Stimulated activated CD4-positive, alpha-beta T cell treated with anti-CD3 and anti-CD28 coated beads, Interleukin-2, amount 100 ng/mL, for 48 hours (primary cell): Measurements from ENCODE around the gene EML3.
"Not testable (repeated sequence)": the region's sequence is repeated elsewhere in the genome, so short reads cannot be mapped to it uniquely, and the experiment has no call there.

Experiments
- DNase-seq, 2 donors: peaks; one replicate each; pipeline ENCODE4 v3.0.0-alpha.2; 2020

EML3 gene

DNA sequence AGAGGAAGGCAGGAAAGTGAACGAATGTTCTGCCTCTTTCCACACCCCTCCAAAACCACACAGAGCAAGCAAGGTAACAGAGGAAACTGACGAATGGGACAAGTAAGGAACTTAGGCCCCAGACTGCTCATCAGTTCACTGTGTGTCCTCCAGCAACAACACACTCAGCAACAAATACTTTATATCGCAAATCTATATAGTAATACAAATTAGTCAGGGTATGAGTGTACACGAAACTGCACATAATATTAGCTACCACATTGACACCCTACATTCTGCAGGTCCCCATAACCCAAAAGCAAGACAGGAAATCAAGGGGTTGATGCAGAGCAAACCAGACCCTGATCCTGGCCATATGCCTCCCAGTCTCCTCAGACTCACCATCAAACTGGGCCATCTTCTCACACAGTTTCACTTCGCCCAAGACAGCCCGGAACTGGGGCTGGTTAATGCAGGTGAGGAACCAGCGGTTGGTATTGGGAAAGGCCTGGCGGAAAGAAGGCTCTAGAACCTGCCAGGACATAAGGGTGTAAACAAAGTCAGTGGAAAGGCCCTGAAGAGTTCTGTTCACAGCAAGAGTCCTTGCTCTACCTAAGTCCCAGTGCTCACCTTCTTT, 45.4 kb downstream of the EML3 start:
- no peak for DNase-seq

- no peak for DNase-seq
These were observed 46.3 kb downstream of the EML3 start for GRCh38 chr11:62566247-62566646.

GRCh38 chr11:62565100-62565802, 47.3 kb downstream of the EML3 start:
- DNase-seq, result no peak

GRCh38 chr11:62561677-62562230, 50.8 kb downstream of the EML3 start:
- DNase-seq, result not testable (repeated sequence)

DNA sequence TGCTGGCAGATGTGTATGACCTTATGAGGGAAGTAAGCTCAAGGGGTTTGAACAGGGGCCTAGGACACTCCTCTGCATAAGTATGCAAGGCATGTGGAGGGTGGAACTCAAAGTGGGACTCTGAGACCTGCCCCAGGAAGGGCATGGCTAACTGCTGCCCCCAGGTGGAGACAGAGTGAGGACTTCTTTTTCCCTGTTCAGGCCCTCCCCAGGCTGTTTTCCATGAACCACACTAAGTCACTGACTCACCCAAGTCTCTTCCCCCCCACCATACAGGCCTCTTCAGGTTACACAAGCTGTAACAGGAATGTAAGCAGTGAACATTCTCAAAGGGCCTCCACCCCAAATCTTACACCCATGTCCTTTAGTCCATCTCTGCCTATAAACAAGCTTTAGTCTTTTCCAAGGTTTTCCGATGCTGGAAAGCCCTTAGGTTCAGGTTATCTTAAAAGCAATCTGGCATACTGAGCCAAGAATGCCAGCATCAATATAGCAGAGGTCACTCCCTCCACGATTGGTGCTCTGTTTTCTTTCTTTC, 51.9 kb downstream of the EML3 start:
- peak; percentile 67 to 71 for DNase-seq

DNA sequence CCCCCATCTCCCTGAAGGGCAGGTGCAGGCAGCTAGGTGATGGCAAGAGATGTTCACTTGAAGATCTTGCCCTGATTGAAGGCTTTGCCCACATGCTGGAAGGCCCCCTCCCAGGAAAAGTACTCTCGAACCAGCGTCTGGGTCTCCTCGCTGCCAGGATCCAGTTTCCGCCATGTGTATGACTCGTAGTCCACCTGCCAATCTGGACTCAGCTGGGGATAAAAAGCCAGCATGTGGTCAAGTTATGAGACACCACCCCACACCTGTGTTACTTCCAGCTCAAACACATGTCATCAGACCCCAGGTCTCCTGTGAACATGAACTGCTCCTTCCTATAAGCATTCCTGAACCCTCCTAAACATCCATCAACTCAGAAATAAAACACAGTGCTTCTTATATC, 52.9 kb downstream of the EML3 start:
- not testable (repeated sequence) for DNase-seq

DNA sequence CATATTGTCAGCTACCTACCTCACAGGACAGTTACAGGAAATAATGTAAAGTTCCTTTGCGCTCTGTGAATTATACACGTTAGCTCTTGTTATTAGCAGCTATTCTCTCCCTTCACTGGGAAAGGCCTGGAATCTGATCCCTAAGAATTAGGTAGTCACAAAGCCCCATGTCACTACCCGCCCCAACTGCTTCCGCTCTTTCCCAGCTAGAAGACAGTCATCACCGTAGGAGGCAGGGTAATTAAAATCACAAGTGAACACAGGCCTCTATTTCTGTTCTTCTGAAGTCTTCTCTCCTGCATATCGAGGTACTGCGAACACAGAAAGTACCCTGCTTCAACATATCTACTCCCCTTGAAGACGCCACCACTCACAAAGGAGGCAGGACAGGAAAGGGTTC, 53.4 kb downstream of the EML3 start:
- no peak for DNase-seq

- DNase-seq, result no peak
These were observed 53.9 kb downstream of the EML3 start for GRCh38 chr11:62558669-62559068.

DNA sequence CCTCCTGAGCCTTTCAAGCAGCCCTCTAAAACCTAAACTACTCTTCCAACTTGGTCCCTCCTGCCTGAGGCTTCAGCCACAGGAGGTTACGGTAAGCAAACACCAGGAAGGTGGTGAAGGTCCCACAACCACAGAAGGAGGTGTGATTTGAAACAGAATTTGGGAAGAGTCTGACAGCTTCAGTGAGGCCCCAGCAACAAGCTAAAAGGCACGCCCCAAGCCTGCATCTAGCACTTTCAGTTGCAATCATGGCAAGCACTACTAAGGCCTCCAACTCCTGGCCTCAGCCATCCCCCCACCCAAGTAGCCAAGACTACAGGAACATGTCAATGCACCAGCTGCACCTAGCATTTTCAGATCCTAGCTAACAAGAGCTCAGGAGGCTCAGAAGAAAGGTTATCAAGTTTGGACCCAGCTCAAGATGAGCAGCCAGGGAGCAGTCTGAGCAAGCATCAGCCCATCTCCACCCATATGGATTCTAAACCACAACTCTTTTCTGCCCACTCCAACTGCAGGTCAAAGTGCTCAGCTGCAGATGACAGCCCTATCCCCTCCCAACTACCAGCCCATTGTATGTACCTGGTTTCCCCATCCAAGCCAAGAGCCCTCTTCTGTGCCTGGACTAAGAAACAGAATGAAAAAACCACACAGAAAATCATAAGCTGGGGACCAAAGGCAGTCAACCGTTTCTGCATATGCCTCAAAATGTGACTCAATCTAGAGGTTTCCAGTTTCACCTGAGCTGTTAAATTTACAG, 55.5 kb downstream of the EML3 start:
- DNase-seq, result no peak

DNA sequence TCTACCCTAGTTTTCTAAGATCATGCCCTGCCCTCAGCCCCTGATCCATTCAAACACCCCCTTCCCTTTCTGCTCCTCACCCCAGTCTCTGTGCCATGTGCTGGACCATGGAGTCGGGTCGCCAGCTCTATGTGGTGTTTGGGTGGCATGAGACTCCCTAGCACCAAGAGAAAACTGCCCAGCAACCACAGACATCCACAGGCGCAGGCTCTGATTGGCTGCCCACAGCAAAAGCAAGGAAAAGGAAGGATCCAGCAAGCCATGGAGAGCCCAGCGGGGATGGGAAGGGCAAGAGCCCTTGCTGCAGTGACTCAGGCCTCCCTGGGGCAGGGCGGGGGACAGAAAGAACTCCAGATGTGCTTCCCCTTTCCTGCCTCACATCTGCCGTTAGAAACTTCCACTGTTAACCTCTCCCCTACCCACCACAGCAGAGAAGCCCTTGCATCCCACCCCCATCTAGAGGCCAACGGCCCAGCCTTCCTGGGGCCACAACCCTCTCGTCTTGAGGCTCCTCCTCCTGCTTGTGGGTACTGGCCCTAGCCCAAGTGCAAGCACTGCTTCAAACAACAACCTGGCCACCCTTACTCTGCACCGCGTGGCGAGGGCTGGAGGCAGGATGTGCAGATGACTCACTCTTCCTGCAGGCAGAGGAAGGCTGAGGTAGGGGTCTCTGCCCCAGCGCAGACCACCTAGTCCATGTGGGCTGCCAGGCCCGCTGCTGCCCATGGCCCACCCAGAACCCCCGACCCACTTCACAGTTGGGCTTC, 56.3 kb downstream of the EML3 start:
- DNase-seq, result peak in 1 of 2 donors; percentile 70

DNA sequence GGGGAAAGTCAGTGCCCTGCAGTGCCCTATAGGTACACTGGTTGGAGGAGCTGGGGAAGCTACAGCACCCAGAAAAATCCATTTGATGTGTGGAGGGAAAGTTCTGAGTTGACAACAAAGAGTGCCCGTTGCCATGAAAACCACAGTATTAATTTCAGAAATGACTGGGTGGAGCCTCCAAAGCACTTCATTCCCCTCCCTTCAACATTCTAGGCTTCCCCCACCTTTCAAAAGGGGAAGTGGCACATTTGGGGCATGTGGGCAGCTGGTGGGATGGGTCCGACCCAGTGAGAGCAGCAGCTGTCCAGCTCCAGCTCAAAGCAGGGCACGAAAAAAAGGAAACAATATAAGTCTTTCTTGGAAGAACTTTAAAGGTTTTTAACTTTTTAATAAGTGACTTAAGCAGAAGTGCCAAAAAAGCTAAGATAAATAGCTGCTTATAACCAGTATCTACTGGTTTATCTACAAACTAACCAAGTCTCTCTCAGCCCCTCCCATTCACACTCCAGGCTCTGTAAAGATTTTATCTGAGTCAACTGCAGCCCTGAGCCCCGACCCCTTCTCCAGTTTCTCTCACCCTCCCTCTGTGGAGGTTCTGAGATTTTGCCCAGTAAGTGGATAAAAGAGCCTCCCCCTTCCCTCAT, 57.0 kb downstream of the EML3 start:
- DNase-seq, result no peak

DNA sequence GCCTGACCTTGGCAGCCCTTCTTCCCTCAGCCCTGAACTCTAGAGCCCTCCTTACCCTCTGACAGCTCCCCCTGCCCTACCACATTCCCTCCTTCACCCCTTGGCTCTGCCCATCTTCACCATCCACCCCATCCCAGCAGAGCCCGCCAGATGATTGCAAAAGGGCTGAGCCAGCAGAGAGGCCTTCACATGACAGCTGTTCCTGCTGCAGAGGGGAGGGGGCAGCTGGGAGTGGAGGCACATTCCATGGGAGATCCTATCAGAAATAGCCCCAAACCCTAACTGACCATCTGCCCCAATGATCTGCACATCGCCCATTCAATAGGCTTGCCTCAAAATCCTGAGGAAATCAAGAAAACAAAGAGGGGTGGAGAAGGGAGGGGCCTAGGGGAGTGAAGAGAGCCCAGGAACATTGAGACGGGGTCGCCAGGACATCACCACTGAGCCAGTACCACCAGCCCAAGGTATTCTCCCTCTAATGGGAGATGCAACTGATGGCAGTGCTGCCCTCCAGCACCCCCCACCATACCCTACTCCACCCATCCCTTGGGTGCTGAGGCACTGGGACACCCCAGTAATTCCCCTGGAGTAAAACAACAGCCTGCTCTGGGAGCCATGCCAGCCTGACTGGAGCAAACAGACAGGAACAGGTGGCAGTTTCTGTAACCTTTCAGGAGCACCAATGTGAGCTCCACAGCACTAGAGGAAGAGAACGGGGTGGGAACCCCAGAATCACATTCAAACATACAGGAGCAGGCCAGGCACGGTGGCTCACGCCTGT, 58.0 kb downstream of the EML3 start:
- DNase-seq, result no peak

DNA sequence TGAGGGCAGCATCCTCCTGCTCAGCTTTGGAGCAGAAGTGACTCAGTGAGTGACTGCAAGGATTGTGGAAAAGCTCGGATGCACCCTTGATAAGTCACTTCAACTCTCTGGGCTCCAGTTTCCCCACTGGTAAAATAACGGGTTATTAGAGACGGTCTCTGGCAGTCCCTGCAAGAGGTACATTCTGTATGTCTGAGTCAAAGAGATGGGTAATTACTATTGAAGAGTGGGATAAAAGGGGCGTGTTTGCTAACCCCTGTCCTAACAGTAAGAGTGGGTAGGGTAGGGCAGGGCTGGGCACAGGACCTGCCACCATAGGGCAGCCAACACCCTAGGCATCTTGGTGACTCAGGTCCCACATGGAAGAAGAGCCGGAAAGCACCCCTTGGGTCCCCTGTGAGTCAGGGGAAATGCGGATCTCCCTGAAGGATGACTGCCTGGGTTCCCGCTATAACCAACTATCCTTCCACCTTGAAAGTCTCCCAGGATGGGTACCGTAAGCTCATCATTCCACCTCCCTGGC, 58.7 kb downstream of the EML3 start:
- DNase-seq, result no peak

DNA sequence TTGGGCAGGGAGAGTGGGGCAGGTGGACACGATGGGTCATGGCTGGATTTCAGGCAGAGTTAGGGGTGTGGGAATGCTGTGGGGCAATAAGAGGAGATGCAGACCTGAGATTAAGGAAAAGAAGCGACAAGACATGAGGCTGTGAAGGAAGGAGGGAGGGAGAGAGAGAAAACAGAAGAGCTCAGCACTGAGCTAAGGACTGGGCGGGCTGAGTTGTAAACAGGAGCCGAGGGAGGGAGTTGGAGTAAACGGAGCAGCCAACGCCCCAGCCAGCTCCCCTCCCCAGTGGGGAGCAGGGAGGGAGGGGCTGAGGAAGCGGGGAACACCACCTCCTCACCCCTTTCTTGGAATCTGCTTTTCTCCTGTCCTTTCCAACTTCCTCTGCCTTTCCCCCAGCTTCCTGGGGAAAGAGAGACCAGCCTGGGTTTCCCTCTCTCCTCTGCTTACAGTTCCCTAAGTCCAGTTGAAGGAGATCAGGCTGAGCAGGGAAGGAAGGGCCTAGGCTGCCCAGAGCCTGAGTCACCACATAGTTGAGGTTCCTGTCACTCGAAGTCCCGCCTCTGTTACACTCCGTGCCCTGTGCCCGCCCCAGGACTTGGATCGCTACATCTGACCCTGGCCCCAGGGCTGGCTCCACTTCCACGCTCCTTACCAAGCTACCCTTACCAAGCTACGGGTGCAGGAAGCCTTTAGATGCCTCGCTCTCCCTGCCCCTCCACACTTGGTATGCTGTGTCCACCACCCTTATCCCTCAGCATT, 59.3 kb downstream of the EML3 start:
- DNase-seq, result no peak

GRCh38 chr11:62552485-62553079, 60.0 kb downstream of the EML3 start:
- DNase-seq, result no peak
